Immature natural killer cell (primary cell): ENCODE data around the gene SLF2. TPM values are rescaled to one million over a fixed set of nuclear protein-coding genes. Genes with fewer than 3 reads are reported as not detected.
"Not testable (repeated sequence)": the region's sequence is repeated elsewhere in the genome, so short reads cannot be mapped to it uniquely, and the experiment has no call there.

ENCODE experiments used
- DNase-seq, 3 donors: peaks; one replicate each; pipeline ENCODE4 v3.0.0; 2022; ENCODE audit warnings: mixed read lengths in 1 of 3
- H3K27ac Mint-ChIP-seq, 6 donors: one replicate each; pipeline ENCODE4 v1.8.0; 2020; ENCODE audit warnings: mixed read lengths in 6 of 6, mild to moderate bottlenecking in 5 of 6, inconsistent platforms in 4 of 6, moderate library complexity in 3 of 6
- H3K27me3 Mint-ChIP-seq, 3 donors: one replicate each; pipeline ENCODE4 v1.8.0; 2020 to 2021; ENCODE audit warnings: low read depth in 3 of 3, mild to moderate bottlenecking in 3 of 3, mixed read lengths in 3 of 3, moderate library complexity in 3 of 3, inconsistent platforms in 1 of 3
- H3K36me3 Mint-ChIP-seq, 3 donors: one replicate each; pipeline ENCODE4 v1.8.0; 2020; ENCODE audit warnings: mixed read lengths in 3 of 3, inconsistent platforms in 2 of 3, mild to moderate bottlenecking in 2 of 3
- H3K4me1 Mint-ChIP-seq, 2 donors: one replicate each; pipeline ENCODE4 v1.8.0; 2020; ENCODE audit warnings: inconsistent platforms in 2 of 2, mild to moderate bottlenecking in 2 of 2, mixed read lengths in 2 of 2, moderate library complexity in 1 of 2
- H3K4me3 Mint-ChIP-seq, 5 donors: one replicate each; pipeline ENCODE4 v1.8.0; 2020; ENCODE audit warnings: mild to moderate bottlenecking in 5 of 5, mixed read lengths in 5 of 5, inconsistent platforms in 3 of 5, moderate library complexity in 3 of 5
- H3K9me3 Mint-ChIP-seq, 6 donors: one replicate each; pipeline ENCODE4 v1.8.0; 2020; ENCODE audit warnings: mild to moderate bottlenecking in 6 of 6, mixed read lengths in 6 of 6, inconsistent platforms in 4 of 6, moderate library complexity in 3 of 6
- polyA plus RNA-seq, 3 donors: library from polyadenylated mRNA; unstranded; fragments of 300-500 nt; fragmentation: Illumina TruSeq; gene quantifications; one replicate each; pipeline ENCODE4 v1.2.3, GENCODE V29; 2021

Gene SLF2
- polyA plus RNA-seq, 3 donors from 2014 or later = 6.1 to 21.3 (median 8.9) TPM

DNA sequence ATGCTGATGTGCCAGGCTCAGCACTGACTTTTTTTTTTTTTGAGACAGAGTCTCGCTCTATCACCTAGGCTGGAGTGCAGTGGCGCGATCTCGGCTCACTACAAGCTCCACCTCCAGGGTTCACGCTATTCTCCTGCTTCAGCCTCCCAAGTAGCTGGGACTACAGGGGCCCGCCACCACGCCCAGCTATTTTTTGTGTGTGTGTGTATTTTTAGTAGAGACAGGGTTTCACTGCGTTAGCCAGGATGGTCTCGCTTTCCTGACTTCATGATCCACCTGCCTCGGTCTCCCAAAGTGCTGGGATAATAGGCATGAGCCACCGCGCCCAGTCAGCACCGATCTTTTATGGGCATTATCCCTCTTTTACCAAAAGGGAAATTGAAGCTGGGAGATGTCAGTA lies 27.2 kb upstream of the SLF2 start:
- not testable (repeated sequence) for H3K4me3 Mint-ChIP-seq, H3K9me3 Mint-ChIP-seq, H3K36me3 Mint-ChIP-seq, H3K27me3 Mint-ChIP-seq, H3K4me1 Mint-ChIP-seq, H3K27ac Mint-ChIP-seq, DNase-seq

DNA sequence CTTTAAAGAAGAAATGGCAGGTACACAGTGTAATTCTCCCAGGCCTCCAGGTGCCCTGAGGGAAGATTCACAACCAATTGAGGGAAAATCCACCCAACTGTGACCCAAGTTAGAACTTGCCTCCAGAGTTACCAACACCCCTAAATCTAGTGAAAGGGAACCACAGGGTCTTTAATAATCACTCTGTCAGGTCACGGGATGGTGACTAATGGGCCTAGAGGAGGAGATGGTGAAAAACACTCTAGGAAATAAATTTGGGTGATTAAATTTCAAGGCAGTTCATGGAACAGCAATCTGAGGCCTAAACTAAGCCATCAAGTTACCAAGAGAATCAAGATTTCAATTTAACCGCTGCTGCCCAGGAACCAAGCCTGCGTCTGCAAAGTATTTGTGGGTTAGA lies 26.7 kb upstream of the SLF2 start:
- H3K27ac Mint-ChIP-seq = no peak overlapping the region
- no peaks in the 10 kb centered on the region for H3K4me1 Mint-ChIP-seq
- peaks cover 0 to 8% (median 4%) of the 10 kb centered on the region in 3 donors for H3K27me3 Mint-ChIP-seq
- no peaks in the 10 kb centered on the region for H3K9me3 Mint-ChIP-seq
- H3K36me3 Mint-ChIP-seq = no peaks in the 10 kb centered on the region
- no peak overlapping the region for H3K4me3 Mint-ChIP-seq
- DNase-seq = no peak

DNA sequence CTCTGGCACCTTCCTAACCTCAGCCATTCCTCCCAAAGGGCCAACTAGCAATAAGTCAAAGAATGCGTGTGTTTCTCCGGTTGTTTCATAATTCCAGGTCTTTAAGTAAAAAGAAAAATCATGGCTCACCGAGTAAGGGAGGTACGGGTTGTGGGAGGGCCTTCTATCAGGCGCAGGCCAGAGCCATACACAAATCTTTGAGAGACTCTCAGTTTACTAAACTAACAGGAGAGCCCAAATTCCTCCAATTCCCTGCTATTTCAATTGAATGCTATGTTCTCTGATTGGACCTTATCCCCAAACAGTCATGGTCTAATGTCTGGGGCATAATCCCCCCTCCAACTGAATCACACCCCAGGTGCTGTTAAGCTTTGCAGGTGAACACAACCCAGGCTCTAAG lies 26.2 kb upstream of the SLF2 start:
- Mint-ChIP-seq H3K36me3 (no peaks in the 10 kb centered on the region), H3K27me3 (peaks cover 0 to 8% (median 3%) of the 10 kb centered on the region in 3 donors), H3K27ac (no peak overlapping the region), H3K4me3 (no peak overlapping the region), H3K4me1 (no peaks in the 10 kb centered on the region), H3K9me3 (no peaks in the 10 kb centered on the region)
- no peak for DNase-seq

DNA sequence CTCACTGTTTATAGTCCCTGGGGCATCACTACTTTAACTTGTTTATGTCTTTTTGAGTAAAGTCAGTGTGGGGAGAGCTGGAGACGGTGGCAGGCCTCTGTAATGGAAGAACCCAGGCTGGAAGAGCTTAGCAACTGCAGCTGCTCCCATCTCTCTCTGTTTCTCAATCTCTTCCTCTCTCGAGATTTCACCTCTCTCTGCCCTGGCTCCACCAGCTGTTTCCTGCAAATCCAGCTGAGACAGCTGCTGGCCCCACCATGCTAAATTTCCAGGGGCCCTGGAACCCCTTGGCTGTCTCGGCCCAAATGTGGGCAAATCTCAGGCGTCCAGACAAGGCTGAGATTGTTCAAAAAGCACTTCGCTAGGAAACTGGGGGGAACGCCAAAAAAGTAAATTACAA lies 25.8 kb upstream of the SLF2 start:
- Mint-ChIP-seq H3K4me1 (no peaks in the 10 kb centered on the region), H3K4me3 (no peak overlapping the region), H3K9me3 (no peaks in the 10 kb centered on the region), H3K36me3 (no peaks in the 10 kb centered on the region), H3K27ac (no peak overlapping the region), H3K27me3 (peaks cover 0 to 8% (median 3%) of the 10 kb centered on the region in 3 donors)
- no peak for DNase-seq

DNA sequence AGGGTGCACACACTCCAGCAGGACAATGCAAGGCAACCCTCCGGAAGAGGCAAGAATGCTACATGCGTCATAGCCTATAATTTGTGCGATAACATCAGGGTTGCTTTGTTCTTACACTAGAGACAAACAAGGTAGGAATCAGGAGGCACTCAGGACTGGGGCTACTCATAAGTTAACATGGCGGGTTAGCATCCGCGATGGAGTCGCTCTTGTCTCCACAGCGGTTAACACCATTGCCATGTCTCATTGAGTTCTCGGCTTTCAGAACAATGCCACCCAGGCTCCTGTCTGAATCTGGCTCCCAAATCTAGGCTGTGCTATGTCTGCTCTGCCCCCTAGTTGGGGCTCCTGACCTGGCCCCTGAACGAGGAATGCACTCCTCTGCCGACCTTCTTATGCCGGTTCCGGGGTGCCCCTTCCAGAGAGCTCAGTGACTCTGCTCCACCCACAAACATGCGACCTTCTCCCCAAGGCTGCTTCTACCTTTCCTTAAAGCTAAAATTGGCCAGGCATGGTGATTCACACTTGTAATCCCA lies 24.9 kb upstream of the SLF2 start:
- peaks cover 0 to 9% (median 3%) of the 10 kb centered on the region in 3 donors for H3K27me3 Mint-ChIP-seq
- no peaks in the 10 kb centered on the region for H3K9me3 Mint-ChIP-seq
- no peak overlapping the region for H3K27ac Mint-ChIP-seq
- no peak overlapping the region for H3K4me3 Mint-ChIP-seq
- no peak for DNase-seq
- no peaks in the 10 kb centered on the region for H3K36me3 Mint-ChIP-seq
- H3K4me1 Mint-ChIP-seq = no peaks in the 10 kb centered on the region

DNA sequence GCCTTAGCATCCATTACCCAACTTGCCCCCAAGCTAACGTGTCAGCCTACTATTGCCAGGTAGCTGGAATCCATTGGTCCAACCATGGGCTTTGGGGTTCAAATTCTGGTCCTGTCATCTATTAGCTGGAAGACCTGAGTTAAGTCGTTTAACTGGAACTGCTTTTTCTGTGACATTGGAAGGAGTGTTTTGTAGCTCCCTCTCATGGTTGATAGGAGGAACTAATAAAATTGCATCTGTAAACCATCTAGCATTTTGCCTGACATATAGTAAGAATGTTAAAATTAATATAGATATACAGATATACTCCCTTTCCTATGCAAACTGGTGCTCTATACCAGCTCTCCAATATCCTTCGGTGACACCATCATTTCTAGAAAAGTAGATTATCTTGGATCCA lies 23.8 kb upstream of the SLF2 start:
- H3K27me3 Mint-ChIP-seq = peaks cover 0 to 18% (median 3%) of the 10 kb centered on the region in 3 donors
- DNase-seq = no peak
- H3K4me3 Mint-ChIP-seq = no peak overlapping the region
- no peak overlapping the region for H3K27ac Mint-ChIP-seq
- H3K36me3 Mint-ChIP-seq = no peaks in the 10 kb centered on the region
- H3K9me3 Mint-ChIP-seq = no peaks in the 10 kb centered on the region
- no peaks in the 10 kb centered on the region for H3K4me1 Mint-ChIP-seq

DNA sequence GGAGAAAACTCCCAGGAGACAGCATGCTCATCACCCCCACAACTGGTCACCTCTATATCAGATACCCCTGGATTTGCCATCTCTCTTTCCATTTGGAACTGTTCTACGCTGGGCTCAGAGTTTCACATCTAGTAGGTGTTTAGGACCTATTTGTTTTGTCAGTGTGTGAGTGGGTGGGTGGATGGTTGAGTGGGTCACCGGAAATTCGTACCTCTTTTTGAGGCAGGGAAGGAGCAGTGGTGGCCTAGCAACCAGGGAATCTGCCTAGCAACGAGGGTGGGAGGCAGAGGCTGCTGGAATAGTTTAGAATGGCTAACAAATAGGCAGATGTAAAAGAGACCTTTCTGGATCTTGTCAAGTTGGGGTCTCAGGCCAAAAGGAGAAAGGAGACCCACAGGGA lies 23.2 kb upstream of the SLF2 start:
- Mint-ChIP-seq H3K4me3 (no peak overlapping the region), H3K9me3 (no peaks in the 10 kb centered on the region), H3K27ac (no peak overlapping the region), H3K4me1 (no peaks in the 10 kb centered on the region), H3K36me3 (no peaks in the 10 kb centered on the region), H3K27me3 (peaks cover 0 to 18% (median 3%) of the 10 kb centered on the region in 3 donors)
- DNase-seq = no peak

DNA sequence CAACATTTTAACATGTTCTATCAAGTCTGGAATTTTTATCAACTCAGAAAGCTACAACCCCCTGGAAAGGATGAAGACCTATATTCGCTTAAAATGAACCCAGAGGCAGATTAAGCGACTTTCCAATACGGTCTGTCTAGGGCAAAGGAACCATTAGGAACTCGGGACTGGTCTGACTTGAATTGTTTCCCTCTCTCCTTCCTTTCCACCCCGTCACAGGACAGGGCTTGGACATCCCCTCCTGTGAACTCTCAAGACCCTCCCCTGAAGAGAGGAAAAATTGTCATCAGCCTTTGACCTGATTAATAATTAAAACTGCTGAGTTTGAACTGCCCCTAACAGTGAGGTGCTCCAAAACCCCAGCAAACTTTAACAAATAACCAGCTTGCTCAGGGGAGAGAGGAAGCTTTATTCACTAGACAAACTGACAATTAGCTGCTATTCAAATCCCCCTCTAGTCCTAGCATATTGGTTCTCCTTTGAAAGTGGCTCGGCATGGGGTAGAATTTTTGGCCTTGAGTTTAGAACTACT lies 22.6 kb upstream of the SLF2 start:
- Mint-ChIP-seq H3K27me3 (peaks cover 0 to 18% (median 3%) of the 10 kb centered on the region in 3 donors), H3K4me3 (no peak overlapping the region), H3K36me3 (no peaks in the 10 kb centered on the region), H3K9me3 (no peaks in the 10 kb centered on the region), H3K27ac (no peak overlapping the region), H3K4me1 (no peaks in the 10 kb centered on the region)
- DNase-seq = no peak

DNA sequence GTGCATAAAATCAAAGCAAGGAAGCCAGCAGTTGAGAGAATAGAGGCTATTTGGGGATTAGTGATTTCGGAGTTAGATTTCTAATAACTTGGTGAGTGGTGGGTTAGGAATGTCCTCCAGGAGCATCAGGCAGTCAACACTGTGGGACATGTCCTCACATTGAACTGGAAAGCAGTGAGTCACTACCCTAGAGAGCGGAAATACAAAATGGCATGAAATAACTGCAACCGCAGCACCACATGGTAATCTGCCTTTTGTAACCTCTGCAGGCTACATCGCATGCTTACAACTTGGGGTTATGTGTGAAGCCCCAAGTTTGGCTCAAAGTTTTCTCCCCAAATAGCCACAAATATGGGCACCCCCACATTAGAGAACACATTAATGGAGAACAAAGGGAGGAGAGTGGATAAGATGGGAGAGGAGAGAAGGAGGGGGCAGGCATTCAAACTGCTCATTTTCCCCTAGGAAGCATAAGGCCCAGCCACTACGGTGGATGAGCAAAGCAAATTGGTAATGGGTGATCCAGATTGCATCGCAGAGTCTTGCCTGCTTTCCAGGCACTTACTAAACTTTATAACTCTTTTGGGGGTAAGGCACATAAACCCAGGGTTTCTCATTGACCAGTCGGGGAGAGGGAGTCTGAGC lies 22.0 kb upstream of the SLF2 start:
- no peak for DNase-seq
- H3K27ac Mint-ChIP-seq = no peak overlapping the region
- H3K4me3 Mint-ChIP-seq = no peak overlapping the region
- no peaks in the 10 kb centered on the region for H3K4me1 Mint-ChIP-seq
- H3K27me3 Mint-ChIP-seq = peaks cover 0 to 18% (median 3%) of the 10 kb centered on the region in 3 donors
- H3K9me3 Mint-ChIP-seq = no peaks in the 10 kb centered on the region
- H3K36me3 Mint-ChIP-seq = no peaks in the 10 kb centered on the region

DNA sequence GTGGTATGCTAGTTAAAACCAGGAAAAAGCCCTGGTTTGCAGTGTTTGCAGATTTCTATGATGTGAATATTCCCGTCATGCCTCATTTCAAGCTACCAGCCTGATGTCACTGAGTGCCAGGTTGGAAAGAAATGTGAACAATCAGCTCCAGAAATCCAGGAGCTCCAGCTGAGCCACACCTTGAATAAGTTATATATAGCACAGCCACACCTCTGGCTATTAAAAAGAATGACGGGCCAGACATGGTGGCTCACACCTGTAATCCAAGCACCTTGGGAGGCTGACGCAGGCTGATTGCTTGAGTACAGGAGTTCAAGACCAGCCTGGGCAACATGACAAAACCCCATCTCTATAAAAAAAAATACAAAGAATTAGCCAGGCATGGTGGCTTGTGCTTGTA lies 18.7 kb upstream of the SLF2 start:
- no peaks in the 10 kb centered on the region for H3K9me3 Mint-ChIP-seq
- H3K4me1 Mint-ChIP-seq = no peaks in the 10 kb centered on the region
- peaks cover 0 to 22% (median 1%) of the 10 kb centered on the region in 3 donors for H3K27me3 Mint-ChIP-seq
- no peaks in the 10 kb centered on the region for H3K36me3 Mint-ChIP-seq
- no peak overlapping the region for H3K4me3 Mint-ChIP-seq
- H3K27ac Mint-ChIP-seq = no peak overlapping the region
- DNase-seq = no peak

DNA sequence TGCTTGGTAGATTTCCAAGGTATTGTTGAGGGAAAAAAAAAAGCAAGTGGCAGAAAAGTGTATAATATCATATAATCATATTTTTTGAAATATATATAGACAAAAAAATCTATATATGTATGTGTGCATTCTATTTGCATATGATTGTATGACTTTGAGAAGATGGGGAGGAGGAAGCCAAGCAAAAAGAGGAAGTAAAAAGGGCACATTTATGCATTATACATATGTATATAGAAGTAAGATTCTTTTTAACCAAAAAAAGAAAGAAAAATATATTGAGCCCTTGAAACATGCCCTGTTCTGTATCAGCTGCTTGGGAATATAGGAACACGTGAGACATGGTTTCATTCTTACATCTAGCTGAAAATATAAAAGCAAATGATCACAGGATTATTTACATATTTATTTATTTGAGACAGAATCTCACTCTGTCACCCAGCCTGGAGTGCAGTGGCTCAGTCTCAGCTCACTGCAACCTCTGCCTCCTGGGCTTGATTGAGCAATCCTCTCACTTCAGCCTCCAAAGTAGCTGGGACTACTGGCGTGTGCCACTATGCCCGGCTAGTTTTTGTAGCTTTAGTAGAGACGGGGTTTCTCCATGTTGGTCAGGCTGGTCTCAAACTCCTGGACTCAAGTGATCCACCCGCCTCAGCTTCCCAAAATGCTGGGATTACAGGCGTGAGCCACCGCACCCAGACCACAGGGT lies 18.0 kb upstream of the SLF2 start:
- Mint-ChIP-seq H3K27ac (no peak overlapping the region), H3K9me3 (no peaks in the 10 kb centered on the region), H3K4me3 (no peak overlapping the region), H3K4me1 (no peaks in the 10 kb centered on the region), H3K36me3 (no peaks in the 10 kb centered on the region), H3K27me3 (peaks cover 2 to 26% (median 4%) of the 10 kb centered on the region in 3 donors)
- DNase-seq = no peak

DNA sequence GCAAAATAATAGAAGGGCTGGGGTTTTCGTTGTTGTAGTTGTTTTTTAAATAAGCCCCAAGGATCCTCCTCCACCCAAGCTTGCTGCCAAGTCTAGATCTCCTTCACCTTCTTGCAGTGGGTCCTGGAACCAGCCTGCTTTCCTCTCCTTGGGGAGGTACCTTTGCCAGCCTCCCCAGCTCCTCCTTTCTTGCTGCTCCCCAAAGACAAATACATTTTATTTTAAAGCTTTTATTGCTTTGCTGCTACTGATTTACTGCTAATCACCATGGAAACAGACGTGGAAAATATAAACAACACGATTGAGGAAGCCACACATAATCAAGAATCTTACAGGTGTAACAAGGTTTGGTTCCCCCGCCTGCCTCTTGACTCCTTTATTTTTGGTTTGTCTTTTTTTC lies 17.4 kb upstream of the SLF2 start:
- peaks cover 3 to 24% (median 6%) of the 10 kb centered on the region in 3 donors for H3K27me3 Mint-ChIP-seq
- H3K36me3 Mint-ChIP-seq = no peaks in the 10 kb centered on the region
- H3K4me1 Mint-ChIP-seq = no peaks in the 10 kb centered on the region
- H3K9me3 Mint-ChIP-seq = no peaks in the 10 kb centered on the region
- DNase-seq = no peak
- no peak overlapping the region for H3K27ac Mint-ChIP-seq
- H3K4me3 Mint-ChIP-seq = no peak overlapping the region

DNA sequence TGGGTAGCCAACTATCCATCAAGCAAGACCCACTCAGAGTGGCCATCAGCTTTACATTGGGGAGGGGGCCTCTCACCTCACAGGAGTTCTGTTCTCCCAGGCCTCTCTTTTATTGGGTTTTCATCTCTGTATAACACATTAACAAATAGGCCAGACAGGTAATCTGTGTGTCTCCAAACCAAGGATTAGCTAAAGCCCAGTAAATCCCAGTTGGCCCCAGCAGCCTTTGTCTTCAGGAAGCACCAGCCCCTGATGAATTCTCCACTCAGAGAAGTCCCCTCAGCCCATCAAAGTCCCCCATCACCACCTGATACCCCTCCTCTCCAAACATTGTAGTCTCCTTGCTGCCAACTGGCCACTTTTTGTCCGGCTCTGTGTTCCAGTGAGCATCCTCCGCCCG lies 16.9 kb upstream of the SLF2 start:
- Mint-ChIP-seq H3K36me3 (no peaks in the 10 kb centered on the region), H3K27ac (no peak overlapping the region), H3K27me3 (peaks cover 2 to 20% (median 6%) of the 10 kb centered on the region in 3 donors), H3K4me1 (no peaks in the 10 kb centered on the region), H3K4me3 (no peak overlapping the region), H3K9me3 (no peaks in the 10 kb centered on the region)
- DNase-seq = no peak

DNA sequence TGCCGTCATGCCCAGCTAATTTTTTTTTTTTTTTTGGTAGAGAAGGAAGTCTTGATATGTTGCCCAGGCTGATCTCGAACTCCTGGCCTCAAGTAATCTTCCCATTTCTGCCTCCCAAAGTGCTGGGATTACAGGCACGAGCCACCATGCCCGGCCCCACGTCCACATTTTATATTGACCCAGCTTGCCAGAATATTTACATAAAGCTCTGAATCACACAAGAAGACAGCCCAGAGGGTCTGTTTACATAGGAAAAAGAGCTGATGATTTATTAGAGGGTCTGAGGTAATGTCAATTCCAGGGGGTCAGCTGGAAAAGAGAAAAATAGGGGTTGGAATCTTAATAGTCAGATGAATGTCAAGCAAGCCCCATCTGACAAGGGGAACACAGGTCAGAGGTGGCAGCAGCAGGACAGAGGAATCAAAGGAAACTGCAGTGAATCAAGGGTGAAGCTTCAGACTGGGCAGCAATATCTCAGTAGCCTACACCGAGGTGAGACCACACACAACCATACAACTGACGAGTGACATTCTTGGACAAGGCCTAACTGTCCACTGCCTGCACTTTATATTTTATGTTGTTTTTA lies 15.8 kb upstream of the SLF2 start:
- Mint-ChIP-seq H3K4me3 (no peak overlapping the region), H3K4me1 (no peaks in the 10 kb centered on the region), H3K36me3 (no peaks in the 10 kb centered on the region), H3K9me3 (no peaks in the 10 kb centered on the region), H3K27ac (no peak overlapping the region), H3K27me3 (peaks cover 2 to 20% (median 6%) of the 10 kb centered on the region in 3 donors)
- no peak for DNase-seq
